H9 (cell line): ENCODE measurements around the gene TBC1D4. TPM values are rescaled to one million over a fixed set of nuclear protein-coding genes. Genes with fewer than 3 reads are reported as not detected.

Source experiments
- DNase-seq: peaks from one replicate; pipeline ENCODE4 v3.0.0-alpha.2; 2017
- H2AFZ ChIP-seq: one replicate; pipeline ENCODE4 v1.6.1; 2013; ENCODE audit warnings: mild to moderate bottlenecking, low read length, control low read depth, moderate library complexity
- H2AK5ac ChIP-seq: 2 replicates; pipeline ENCODE4 v1.6.1; 2013; ENCODE audit warnings: low read length, control low read depth, mixed read lengths; ENCODE audit not compliant: insufficient read length
- H2BK120ac ChIP-seq: one replicate; pipeline ENCODE4 v1.6.1; 2013; ENCODE audit warnings: low read depth, mild to moderate bottlenecking, low read length, control low read depth, inconsistent platforms; ENCODE audit not compliant: poor library complexity, severe bottlenecking
- H2BK12ac ChIP-seq: 2 replicates; pipeline ENCODE4 v1.6.1; 2013; ENCODE audit warnings: low read length, control low read depth, mixed read lengths, low read depth; ENCODE audit not compliant: insufficient read length
- H2BK15ac ChIP-seq: 2 replicates; pipeline ENCODE4 v1.6.1; 2013; ENCODE audit warnings: low read depth, low read length, control low read depth
- H2BK20ac ChIP-seq: one replicate; pipeline ENCODE4 v1.6.1; 2013; ENCODE audit warnings: low read depth, mild to moderate bottlenecking, low read length, control low read depth, inconsistent platforms; ENCODE audit not compliant: poor library complexity, severe bottlenecking
- H2BK5ac ChIP-seq: 2 replicates; pipeline ENCODE4 v1.6.1; 2013; ENCODE audit warnings: low read length, control low read depth, mixed read lengths; ENCODE audit not compliant: insufficient read length
- H3K14ac ChIP-seq: 2 replicates; pipeline ENCODE4 v1.6.1; 2013; ENCODE audit warnings: low read length, control low read depth; ENCODE audit not compliant: insufficient read depth
- H3K18ac ChIP-seq: 2 replicates; pipeline ENCODE4 v1.6.1; 2013; ENCODE audit warnings: low read depth, mild to moderate bottlenecking, mixed read lengths, low read length, control low read depth; ENCODE audit not compliant: insufficient read length
- H3K23ac ChIP-seq: 2 replicates; pipeline ENCODE4 v1.6.1; 2013; ENCODE audit warnings: low read length, control low read depth, mixed read lengths, low read depth; ENCODE audit not compliant: insufficient read length
- H3K23me2 ChIP-seq: 2 replicates; pipeline ENCODE4 v1.6.1; 2013; ENCODE audit warnings: low read depth, mild to moderate bottlenecking, mixed read lengths, low read length, control low read depth; ENCODE audit not compliant: insufficient read length, poor library complexity, severe bottlenecking
- H3K27ac ChIP-seq: 2 replicates; pipeline ENCODE4 v1.5.1; 2013; ENCODE audit warnings: low read length, control low read depth, mixed read lengths, low read depth; ENCODE audit not compliant: insufficient read length
- H3K27me3 ChIP-seq: 2 replicates; pipeline ENCODE4 v1.6.1; 2013; ENCODE audit warnings: low read length, control low read depth, inconsistent platforms; ENCODE audit not compliant: insufficient read depth
- H3K4ac ChIP-seq: 2 replicates; pipeline ENCODE4 v1.6.1; 2013; ENCODE audit warnings: low read depth, mild to moderate bottlenecking, control low read depth, inconsistent platforms, low read length, moderate library complexity
- H3K4me1 ChIP-seq: 2 replicates; pipeline ENCODE4 v1.6.1; 2013; ENCODE audit warnings: low read length, control low read depth, inconsistent platforms; ENCODE audit not compliant: insufficient read depth
- H3K4me2 ChIP-seq: 2 replicates; pipeline ENCODE4 v1.6.1; 2013; ENCODE audit warnings: low read length, control low read depth, mixed read lengths; ENCODE audit not compliant: insufficient read length, insufficient read depth
- H3K56ac ChIP-seq: 2 replicates; pipeline ENCODE4 v1.6.1; 2013; ENCODE audit warnings: low read depth, mild to moderate bottlenecking, mixed read lengths, low read length, control low read depth; ENCODE audit not compliant: insufficient read length
- H3K79me1 ChIP-seq: 2 replicates; pipeline ENCODE4 v1.6.1; 2013; ENCODE audit warnings: low read depth, mild to moderate bottlenecking, moderate library complexity, low read length, control low read depth, inconsistent platforms; ENCODE audit not compliant: insufficient read depth, poor library complexity, severe bottlenecking
- H3K79me2 ChIP-seq: 2 replicates; pipeline ENCODE4 v1.6.1; 2013; ENCODE audit warnings: low read length, control low read depth, inconsistent platforms; ENCODE audit not compliant: insufficient read depth
- H3K9ac ChIP-seq: 2 replicates; pipeline ENCODE4 v1.6.1; 2013; ENCODE audit warnings: low read length, control low read depth, mixed read lengths; ENCODE audit not compliant: insufficient read length; ENCODE audit errors: extremely low read depth
- H3K9me3 ChIP-seq: one replicate; pipeline ENCODE4 v1.6.1; 2013; ENCODE audit warnings: low read depth, low read length, inconsistent platforms; ENCODE audit not compliant: control insufficient read depth
- H3T11ph ChIP-seq: one replicate; pipeline ENCODE4 v1.6.1; 2013; ENCODE audit warnings: mild to moderate bottlenecking, low read length, control low read depth, inconsistent platforms
- H4K20me1 ChIP-seq: one replicate; pipeline ENCODE4 v1.6.1; 2013; ENCODE audit not compliant: control insufficient read depth, insufficient read length, insufficient read depth
- H4K5ac ChIP-seq: 2 replicates; pipeline ENCODE4 v1.6.1; 2013; ENCODE audit warnings: low read depth, mild to moderate bottlenecking, mixed read lengths, low read length, control low read depth; ENCODE audit not compliant: insufficient read length
- H4K8ac ChIP-seq: replicated peaks from 2 replicates; pipeline ENCODE4 v1.6.1; 2013; ENCODE audit warnings: low read length, control low read depth, mixed read lengths, low read depth; ENCODE audit not compliant: insufficient read length
- H4K91ac ChIP-seq: 2 replicates; pipeline ENCODE4 v1.6.1; 2013; ENCODE audit warnings: low read depth, mild to moderate bottlenecking, moderate library complexity, mixed read lengths, low read length, control low read depth; ENCODE audit not compliant: insufficient read length
- H3K27ac Mint-ChIP-seq, 3 experiments: 2 replicates in 2 of 3; 3 replicates in 1 of 3; pipeline ENCODE4 v1.8.0; 2020 to 2021; ENCODE audit warnings: mixed read lengths in 3 of 3, mild to moderate bottlenecking in 1 of 3, moderate library complexity in 1 of 3
- H3K27me3 Mint-ChIP-seq: 2 replicates; pipeline ENCODE4 v1.8.0; 2021; ENCODE audit warnings: low read depth, mild to moderate bottlenecking, moderate library complexity, mixed read lengths
- H3K36me3 Mint-ChIP-seq, 3 experiments: 2 replicates in 2 of 3; 3 replicates in 1 of 3; pipeline ENCODE4 v1.8.0; 2020 to 2021; ENCODE audit warnings: low read depth in 3 of 3, mixed read lengths in 3 of 3; ENCODE audit not compliant: insufficient read depth in 1 of 3
- H3K4me1 Mint-ChIP-seq, 2 experiments: 2 replicates each; pipeline ENCODE4 v1.8.0; 2020; ENCODE audit warnings: mixed read lengths in 2 of 2
- H3K4me3 Mint-ChIP-seq, 2 experiments: 2 replicates in 1 of 2; 3 replicates in 1 of 2; pipeline ENCODE4 v1.8.0; 2020 to 2021; ENCODE audit warnings: mild to moderate bottlenecking in 2 of 2, mixed read lengths in 2 of 2, moderate library complexity in 1 of 2
- H3K9me3 Mint-ChIP-seq, 2 experiments: 2 replicates in 1 of 2; 3 replicates in 1 of 2; pipeline ENCODE4 v1.8.0; 2020; ENCODE audit warnings: mild to moderate bottlenecking in 2 of 2, mixed read lengths in 2 of 2, moderate library complexity in 1 of 2
- WGBS: extraction: QIAGEN DNeasy Blood & Tissue Kit; methylation state at CpG from one replicate; pipeline ENCODE4 v1.1.7; 2013; ENCODE audit warnings: missing lambda C conversion rate, low lambda C conversion rate, mixed read lengths; ENCODE audit not compliant: insufficient read length; ENCODE audit errors: extremely low coverage; 5-methylcytosine and 5-hydroxymethylcytosine counted together
- total RNA-seq: library from RNA; stranded (reverse); gene quantifications from 2 replicates; pipeline ENCODE4 v1.2.1, GENCODE V29; 2021
- TF ChIP-seq, protein P1 (sequence below): fragments of 200-600 bp; sonication (generic); conservative IDR thresholded peaks from 3 replicates; pipeline ENCODE4 v1.8.0; 2021; ENCODE audit warnings: antibody characterized with exemption, mild to moderate bottlenecking

TBC1D4 gene
- total RNA-seq, 1 experiment from 2014 or later = 10.5 TPM

GRCh38 chr13:75369981-75370380 lies 112.0 kb downstream of the TBC1D4 start:
- no CpG with 5 or more reads among the region's 3 CpGs for WGBS
- H3K27me3 Mint-ChIP-seq = no peaks in the 10 kb centered on the region

More at GRCh38 chr13:75369981-75370380, 112.0 kb downstream of the TBC1D4 start:
- Mint-ChIP-seq H3K9me3 (no peaks in the 10 kb centered on the region), H3K36me3 (no peaks in the 10 kb centered on the region), H3K27ac (no peak overlapping the region), H3K4me1 (peaks cover 0 to 10% of the 10 kb centered on the region in 2 experiments; a peak in 2 of 4 replicates), H3K4me3 (no peak overlapping the region)
- Histone ChIP-seq H3K27ac (no peak overlapping the region), H2BK20ac (no peak overlapping the region), H3K23me2 (no peaks in the 10 kb centered on the region), H3K9me3 (no peaks in the 10 kb centered on the region), H3K4me2 (no peak overlapping the region), H3K27me3 (no peaks in the 10 kb centered on the region), H3K56ac (no peak overlapping the region), H3K23ac (no peak overlapping the region), H2BK12ac (no peak overlapping the region), H3K79me1 (peaks cover 2% of the 10 kb centered on the region), H4K20me1 (no peaks in the 10 kb centered on the region), H2BK15ac (no peak overlapping the region), H3T11ph (no peak overlapping the region), H2AK5ac (no peak overlapping the region), H3K14ac (no peak overlapping the region), H3K4ac (no peak overlapping the region), H2BK120ac (no peak overlapping the region), H2AFZ (no peak overlapping the region), H4K8ac (no peak overlapping the region), H3K9ac (no peak overlapping the region), H4K5ac (no peak overlapping the region), H2BK5ac (no peak overlapping the region), H3K4me1 (peaks cover 2% of the 10 kb centered on the region; the same call in 1 of the 2 replicates), H4K91ac (no peak overlapping the region), H3K79me2 (0 out of 2 replicates have a peak, but pooled peaks cover 1% of the 10 kb centered on the region), H3K18ac (no peak overlapping the region)
- TF ChIP-seq, protein P1, sequence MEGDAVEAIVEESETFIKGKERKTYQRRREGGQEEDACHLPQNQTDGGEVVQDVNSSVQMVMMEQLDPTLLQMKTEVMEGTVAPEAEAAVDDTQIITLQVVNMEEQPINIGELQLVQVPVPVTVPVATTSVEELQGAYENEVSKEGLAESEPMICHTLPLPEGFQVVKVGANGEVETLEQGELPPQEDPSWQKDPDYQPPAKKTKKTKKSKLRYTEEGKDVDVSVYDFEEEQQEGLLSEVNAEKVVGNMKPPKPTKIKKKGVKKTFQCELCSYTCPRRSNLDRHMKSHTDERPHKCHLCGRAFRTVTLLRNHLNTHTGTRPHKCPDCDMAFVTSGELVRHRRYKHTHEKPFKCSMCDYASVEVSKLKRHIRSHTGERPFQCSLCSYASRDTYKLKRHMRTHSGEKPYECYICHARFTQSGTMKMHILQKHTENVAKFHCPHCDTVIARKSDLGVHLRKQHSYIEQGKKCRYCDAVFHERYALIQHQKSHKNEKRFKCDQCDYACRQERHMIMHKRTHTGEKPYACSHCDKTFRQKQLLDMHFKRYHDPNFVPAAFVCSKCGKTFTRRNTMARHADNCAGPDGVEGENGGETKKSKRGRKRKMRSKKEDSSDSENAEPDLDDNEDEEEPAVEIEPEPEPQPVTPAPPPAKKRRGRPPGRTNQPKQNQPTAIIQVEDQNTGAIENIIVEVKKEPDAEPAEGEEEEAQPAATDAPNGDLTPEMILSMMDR = no peak
- DNase-seq = no peak
